OCI-LY7 (cell line): Measurements from ENCODE around the gene COL5A2. TPM values are rescaled to one million over a fixed set of nuclear protein-coding genes. Genes with fewer than 3 reads are reported as not detected.

Experiments
- BruUV-seq: library from RNA; stranded (reverse); fragments of 400-500 nt; replicated peaks from 2 replicates; lab custom pipeline; 2021; lab: Mats Ljungman, UMichigan
- CTCF ChIA-PET: fragments of 300-600 bp; sonication (Branson Sonifier 250); formaldehyde crosslinking; loops from one replicate; lab custom pipeline; 2022; ENCODE audit warnings: antibody characterized with exemption; ENCODE audit not compliant: unreplicated experiment; lab: Charles Lee
- POLR2A ChIA-PET: fragments of 300-600 bp; sonication (Branson Sonifier 250); formaldehyde crosslinking; loops from one replicate; lab custom pipeline; 2022; ENCODE audit warnings: antibody characterized with exemption; lab: Charles Lee
- DNase-seq: peaks from one replicate; pipeline ENCODE4 v3.0.0-alpha.2; 2015; ENCODE audit warnings: low spot score
- H2AFZ ChIP-seq: fragments of 200-600 bp; sonication (generic), shearing (Covaris generic); 2 replicates; pipeline ENCODE4 v1.6.1; 2014; ENCODE audit warnings: mild to moderate bottlenecking, antibody characterized with exemption, low read length, moderate library complexity
- H3K27ac ChIP-seq: fragments of 200-600 bp; sonication (generic); 2 replicates; pipeline ENCODE4 v1.5.1; 2014; ENCODE audit warnings: mixed run types, low read depth, mild to moderate bottlenecking, moderate library complexity, low read length, inconsistent platforms; ENCODE audit not compliant: poor library complexity, severe bottlenecking
- H3K36me3 ChIP-seq: fragments of 200-600 bp; sonication (generic); 2 replicates; pipeline ENCODE4 v1.6.1; 2014; ENCODE audit warnings: mild to moderate bottlenecking, antibody characterized with exemption, low read length, moderate library complexity, mixed read lengths; ENCODE audit not compliant: insufficient read depth
- H3K4me1 ChIP-seq: fragments of 200-600 bp; sonication (generic); 2 replicates; pipeline ENCODE4 v1.5.1; 2014; ENCODE audit warnings: mild to moderate bottlenecking, low read length; ENCODE audit not compliant: insufficient read depth, poor library complexity, severe bottlenecking
- H3K4me2 ChIP-seq: fragments of 200-600 bp; sonication (generic); 2 replicates; pipeline ENCODE4 v1.6.1; 2014; ENCODE audit warnings: mild to moderate bottlenecking, low read length
- H3K4me3 ChIP-seq: fragments of 200-600 bp; sonication (generic); 2 replicates; pipeline ENCODE4 v1.5.1; 2014; ENCODE audit warnings: mild to moderate bottlenecking, low read depth, low read length; ENCODE audit not compliant: poor library complexity, severe bottlenecking
- H3K79me2 ChIP-seq: fragments of 200-600 bp; sonication (generic); 2 replicates; pipeline ENCODE4 v1.6.1; 2016; ENCODE audit warnings: low read depth, mild to moderate bottlenecking, low read length, moderate library complexity, mixed read lengths; ENCODE audit not compliant: insufficient read depth
- H3K9me2 ChIP-seq: fragments of 200-600 bp; sonication (generic); 2 replicates; pipeline ENCODE4 v1.6.1; 2016; ENCODE audit warnings: mild to moderate bottlenecking, low read length, mixed read lengths; ENCODE audit not compliant: insufficient read depth
- H3K9me3 ChIP-seq: fragments of 200-600 bp; sonication (generic); 2 replicates; pipeline ENCODE4 v1.6.1; 2014; ENCODE audit warnings: mild to moderate bottlenecking, mixed run types, low read length, mixed read lengths
- H4K20me1 ChIP-seq: fragments of 200-600 bp; sonication (generic); 2 replicates; pipeline ENCODE4 v1.6.1; 2014; ENCODE audit warnings: mild to moderate bottlenecking, antibody characterized with exemption, low read length, moderate library complexity, mixed read lengths; ENCODE audit not compliant: insufficient read depth
- CTCF ChIP-seq: fragments of 200-600 bp; sonication (generic); conservative IDR thresholded peaks from 2 replicates; pipeline ENCODE4 v1.5.1; 2014; ENCODE audit warnings: mild to moderate bottlenecking, antibody characterized with exemption, low read length, moderate library complexity, mixed read lengths
- EZH2phosphoT487 ChIP-seq: fragments of 200-600 bp; sonication (generic); IDR thresholded peaks from 2 replicates; pipeline ENCODE4 v1.6.1; 2018; ENCODE audit warnings: low read depth, borderline replicate concordance, mild to moderate bottlenecking, mixed run types, antibody characterized with exemption, low read length, moderate library complexity, mixed read lengths
- intact Hi-C: fragments of 100-400 bp; cut with micrococcal nuclease; formaldehyde crosslinking; loops from one replicate; pipeline ENCODE4 v1.10.0; 2022; ENCODE audit not compliant: unreplicated experiment
- total RNA-seq, 2 experiments: library from RNA; depleted of rRNA in 1 of 2; stranded (reverse); fragments of >200 nt in 1 of 2; shearing (Covaris generic) in 1 of 2; gene quantifications; 2 replicates each; pipeline ENCODE4 v1.2.3, GENCODE V29; 2014 to 2022

COL5A2 gene
- total RNA-seq, 2 experiments from 2014 or later, result 0.50 to 0.61 TPM

GRCh38 chr2:189000221-189000620 lies 179.3 kb downstream of the COL5A2 start:
- Histone ChIP-seq H4K20me1 (no peaks in the 10 kb centered on the region), H3K9me2 (no peaks in the 10 kb centered on the region), H3K79me2 (no peaks in the 10 kb centered on the region), H3K9me3 (no peaks in the 10 kb centered on the region), H3K4me2 (no peak overlapping the region), H2AFZ (no peak overlapping the region), H3K4me3 (no peak overlapping the region), H3K4me1 (no peaks in the 10 kb centered on the region), H3K27ac (no peak overlapping the region), H3K36me3 (no peaks in the 10 kb centered on the region)
- intact Hi-C loops, result no loop called here
- ChIA-PET POLR2A (no interaction called here), CTCF (no interaction called here)
- BruUV-seq, result no TSS peak
- DNase-seq, result no peak
- TF ChIP-seq CTCF, result no peak
- no peak for TF ChIP-seq EZH2phosphoT487

GRCh38 chr2:188997263-188997662 lies 182.3 kb downstream of the COL5A2 start:
- no peaks in the 10 kb centered on the region for H3K9me3 ChIP-seq
- POLR2A ChIA-PET, result no interaction called here
- H3K36me3 ChIP-seq, result no peaks in the 10 kb centered on the region
- CTCF ChIA-PET, result no interaction called here
- no peak for TF ChIP-seq CTCF
- no peak for TF ChIP-seq EZH2phosphoT487
- intact Hi-C loops, result no loop called here
- H3K27ac ChIP-seq, result no peak overlapping the region
- H3K9me2 ChIP-seq, result no peaks in the 10 kb centered on the region
- DNase-seq, result no peak
- no peaks in the 10 kb centered on the region for H3K79me2 ChIP-seq
- no peak overlapping the region for H2AFZ ChIP-seq
- H3K4me2 ChIP-seq, result no peak overlapping the region
- BruUV-seq, result no TSS peak
- no peaks in the 10 kb centered on the region for H3K4me1 ChIP-seq
- no peak overlapping the region for H3K4me3 ChIP-seq
- no peaks in the 10 kb centered on the region for H4K20me1 ChIP-seq

GRCh38 chr2:188993247-188993646 lies 186.3 kb downstream of the COL5A2 start:
- Histone ChIP-seq H3K4me1 (no peaks in the 10 kb centered on the region), H3K9me3 (no peaks in the 10 kb centered on the region), H3K9me2 (no peaks in the 10 kb centered on the region), H3K4me3 (no peak overlapping the region), H3K79me2 (no peaks in the 10 kb centered on the region), H3K36me3 (no peaks in the 10 kb centered on the region), H4K20me1 (no peaks in the 10 kb centered on the region), H2AFZ (no peak overlapping the region), H3K27ac (no peak overlapping the region), H3K4me2 (no peak overlapping the region)
- ChIA-PET POLR2A (interaction anchor here (0.7 kb wide), 1 partner anchor 505 kb away, joined by 3 read pairs; no protein-coding TSS in a partner anchor), CTCF (no interaction called here)
- no peak for DNase-seq
- TF ChIP-seq CTCF, result no peak
- no peak for TF ChIP-seq EZH2phosphoT487
- intact Hi-C loops, result no loop called here
- no TSS peak for BruUV-seq
